ENCODE measurements around the gene NASP. TPM values are rescaled to one million over a fixed set of nuclear protein-coding genes. Genes with fewer than 3 reads are reported as not detected.

NASP gene
- total and polyA plus RNA-seq, 2 of the 4 experiments (the other 2 are of a cell fraction) = 56.6 to 124 TPM

DNA sequence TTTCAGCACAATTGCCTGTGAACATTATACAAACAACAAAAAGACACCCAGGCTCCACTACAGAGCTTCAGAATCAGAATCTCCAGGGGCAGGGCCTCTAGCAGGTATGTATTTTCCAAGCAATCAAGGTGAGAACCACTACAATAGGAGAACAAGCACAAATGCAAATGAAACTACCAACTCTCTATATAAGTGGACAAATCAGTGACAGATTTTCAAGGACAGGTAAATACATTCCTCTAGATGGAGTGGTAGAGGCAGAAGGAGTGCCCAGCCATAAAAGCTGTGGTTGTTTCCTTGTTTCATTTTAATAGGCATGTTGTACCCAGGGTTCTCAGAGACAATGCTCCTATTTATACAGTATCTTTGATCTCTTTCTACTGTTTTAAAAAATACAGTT lies 60.1 kb downstream of the NASP start:
- POLR2A ChIA-PET (ENCODE audit: unreplicated experiment) = no interaction called here
- H4K5ac ChIP-seq (ENCODE audit: low read depth, low read length) = no peak overlapping the region
- H3K9ac ChIP-seq (ENCODE audit: low read depth, low read length) = no peak overlapping the region
- H4K91ac ChIP-seq (ENCODE audit: insufficient read depth, low read depth, low read length) = no peak overlapping the region
- H2AFZ ChIP-seq (replicated peaks; ENCODE audit: low read length, poor library complexity) = no peak overlapping the region
- H2BK20ac ChIP-seq (ENCODE audit: low read depth, low read length) = no peak overlapping the region
- no peak overlapping the region for H2AK9ac ChIP-seq (replicated peaks; ENCODE audit: low read depth, low read length, poor library complexity)
- peaks cover 8% of the 10 kb centered on the region for H3K9me1 ChIP-seq (ENCODE audit: insufficient read depth, low read length)
- no peak overlapping the region for H3K23ac ChIP-seq (ENCODE audit: low read depth, low read length)
- CTCF ChIA-PET = no interaction called here
- H3K36me3 ChIP-seq (ENCODE audit: control insufficient read depth, insufficient read depth, low read length) = peaks cover 37% of the 10 kb centered on the region
- no peaks in the 10 kb centered on the region for H3K9me3 ChIP-seq (ENCODE audit: control insufficient read depth, insufficient read depth, low read length)
- H3K79me1 ChIP-seq (ENCODE audit: low read depth in 1 of 2, low read length in 2 of 2) = peaks cover 23 to 65% of the 10 kb centered on the region in 2 experiments
- intact Hi-C loops (cut with micrococcal nuclease) = loop anchor here (5.0 kb wide), 1 partner anchor 238 kb away; no protein-coding TSS in a partner anchor
- no peak overlapping the region for H2BK15ac ChIP-seq (ENCODE audit: low read depth, low read length)
- no peak overlapping the region for H3K4ac ChIP-seq (ENCODE audit: low read depth, low read length)
- H2BK120ac ChIP-seq (ENCODE audit: low read depth, low read length) = no peak overlapping the region
- peaks cover 5% of the 10 kb centered on the region for H3K4me1 ChIP-seq (ENCODE audit: control insufficient read depth, insufficient read depth, low read length)
- H3K27me3 ChIP-seq (ENCODE audit: control insufficient read depth, insufficient read depth, low read length) = no peaks in the 10 kb centered on the region
- no peak overlapping the region for H3K18ac ChIP-seq (ENCODE audit: low read depth, low read length)
- H3K4me2 ChIP-seq (ENCODE audit: low read depth, low read length) = no peak overlapping the region
- no TSS peak for BruUV-seq (replicated peaks)
- H3K4me3 ChIP-seq (ENCODE audit: insufficient read depth, low read depth, low read length) = no peak overlapping the region
- H4K8ac ChIP-seq (ENCODE audit: low read depth in 2 of 2, low read length in 2 of 2) = no peak overlapping the region
- H3K27ac ChIP-seq (ENCODE audit: insufficient read depth, low read length) = no peak overlapping the region
- no peak overlapping the region for H3K56ac ChIP-seq (ENCODE audit: extremely low read depth, insufficient read depth, low read length)
- H3K14ac ChIP-seq (replicated peaks; ENCODE audit: low read depth, low read length) = no peak overlapping the region
- dilution Hi-C loops (cut with HindIII; ENCODE audit: low sequenced_read_pairs, unreplicated experiment) = no loop called here
- TF ChIP-seq RFX5 (IDR thresholded peaks at IDR 0.05; ENCODE audit: low read depth, low read length) = no peak
- peaks cover 12% of the 10 kb centered on the region; the same call in 1 of the 2 replicates for H4K20me1 ChIP-seq (ENCODE audit: insufficient read depth, low read length)
- no peak overlapping the region for H2AK5ac ChIP-seq (ENCODE audit: low read depth, low read length)
- in situ Hi-C loops (cut with MboI; ENCODE audit: low sequenced_read_pairs) = no loop called here
- ATAC-seq (ENCODE audit: low read depth) (no peak), DNase-seq (no peak)
- no peak overlapping the region for H2BK5ac ChIP-seq (ENCODE audit: low read depth, low read length, poor library complexity, severe bottlenecking)
